Measurements from ENCODE around the gene PTPN18. TPM values are rescaled to one million over a fixed set of nuclear protein-coding genes. Genes with fewer than 3 reads are reported as not detected.
A peak's percentile ranks its signal among the peaks of the same experiment; 100 is the strongest.

PTPN18 gene
- total RNA-seq, 4 donors from 2014 or later, result 39.8 to 72.6 (median 54.8) TPM

DNA sequence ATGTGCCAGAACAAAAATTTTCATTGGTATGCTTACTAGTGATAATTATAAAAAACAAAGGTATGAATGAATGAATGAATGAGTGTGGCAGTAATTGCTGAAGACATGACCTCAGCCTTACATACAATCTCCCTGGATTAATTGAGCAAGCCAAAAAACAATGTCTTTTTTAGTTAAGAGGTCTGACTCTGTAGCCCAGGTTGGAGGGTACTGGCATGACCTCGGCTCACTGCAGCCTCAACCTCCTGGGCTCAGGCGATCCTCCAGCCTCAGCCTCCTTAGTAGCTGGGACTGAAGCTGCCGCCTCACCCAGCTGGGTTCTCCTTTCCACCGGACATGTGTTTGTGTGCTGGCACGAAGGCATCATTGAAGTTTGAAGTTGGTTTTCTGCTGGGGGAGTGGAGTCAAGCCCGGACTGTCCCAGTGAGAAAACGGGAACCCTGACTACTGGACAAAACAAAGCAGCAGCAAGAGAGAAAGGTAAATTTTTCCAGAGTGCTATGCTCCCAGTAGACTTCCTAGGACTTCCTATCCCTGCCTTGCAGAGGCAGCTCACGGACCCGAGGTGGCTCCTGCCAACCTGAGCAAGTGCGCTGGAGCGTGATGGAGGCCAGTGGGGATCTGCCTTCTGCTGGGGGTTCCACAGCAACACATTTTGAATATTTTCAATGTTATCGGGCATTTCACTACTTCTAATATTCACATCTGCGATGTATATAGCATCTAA lies 19.5 kb upstream of the PTPN18 start:
- no peak overlapping the region for H3K27ac ChIP-seq
- H3K27me3 ChIP-seq, result peaks cover 0 to 11% of the 10 kb centered on the region in 2 donors
- 80 to 83% methylated on average over 13 of the region's 13 CpGs for WGBS, 2 donors
- peaks cover 0 to 22% (median 9%) of the 10 kb centered on the region in 3 donors for H3K36me3 ChIP-seq
- no peak for DNase-seq (ENCODE audit: low spot score in 2 of 2)
- H3K4me1 ChIP-seq, result peaks cover 0 to 20% (median 4%) of the 10 kb centered on the region in 4 donors
- TF ChIP-seq EP300 (IDR thresholded peaks at IDR 0.05) (no peak), CTCF (IDR thresholded peaks at IDR 0.05) (no peak)
- no peaks in the 10 kb centered on the region for H3K9me3 ChIP-seq
- H3K4me3 ChIP-seq, result no peak overlapping the region

- Histone ChIP-seq H3K9me3 (no peaks in the 10 kb centered on the region), H3K27me3 (peaks cover 0 to 4% of the 10 kb centered on the region in 2 donors), H3K27ac (peak overlapping the region in 2 of 4 donors; percentile 12 to 34), H3K36me3 (peaks cover 0 to 22% (median 9%) of the 10 kb centered on the region in 3 donors), H3K4me3 (peak overlapping the region in 1 of 4 donors; percentile 2), H3K4me1 (peaks cover 0 to 23% (median 8%) of the 10 kb centered on the region in 4 donors)
- 26% methylated on average over 29 of the region's 29 CpGs for WGBS, 2 donors
- peak; percentile 47 to 57 for DNase-seq (ENCODE audit: low spot score in 2 of 2)
- TF ChIP-seq EP300 (IDR thresholded peaks at IDR 0.05) (no peak), POLR2A (IDR thresholded peaks at IDR 0.05) (no peak), CTCF (IDR thresholded peaks at IDR 0.05) (no peak)
Observed at GRCh38 chr2:130336877-130337734, 18.8 kb upstream of the PTPN18 start.

DNA sequence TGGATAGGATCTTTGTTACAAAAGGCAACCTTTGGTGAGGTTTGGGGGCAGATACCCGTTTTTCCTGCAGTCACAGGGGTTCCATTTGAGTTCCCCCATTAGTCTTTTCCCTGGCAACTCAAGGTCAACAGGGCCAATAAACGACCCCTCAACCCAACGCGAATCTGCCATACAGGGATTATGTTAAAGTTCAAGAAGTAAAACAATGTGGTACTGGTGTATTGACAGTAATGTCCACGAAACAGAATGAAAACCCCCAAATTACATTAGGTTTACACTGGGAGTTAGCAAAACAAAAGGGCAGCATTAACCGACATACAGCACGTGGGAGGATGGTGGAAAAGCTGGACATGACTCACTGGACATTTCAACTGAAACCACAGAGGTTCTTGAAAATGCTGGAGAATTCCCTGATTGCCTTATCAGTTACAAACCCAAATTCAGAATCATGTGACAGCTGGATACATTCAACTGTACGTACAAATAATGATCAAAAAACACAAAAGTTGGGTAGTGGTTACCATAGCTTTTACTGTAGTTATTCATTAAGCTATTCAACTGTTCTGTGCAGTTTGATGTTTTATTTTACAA lies 18.0 kb upstream of the PTPN18 start:
- 28 to 32% methylated on average over 8 of the region's 8 CpGs for WGBS, 2 donors
- peak overlapping the region in 2 of 4 donors; percentile 12 to 34 for H3K27ac ChIP-seq
- H3K27me3 ChIP-seq, result no peaks in the 10 kb centered on the region
- H3K9me3 ChIP-seq, result no peaks in the 10 kb centered on the region
- peaks cover 0 to 16% (median 8%) of the 10 kb centered on the region in 4 donors for H3K4me1 ChIP-seq
- DNase-seq (ENCODE audit: low spot score in 2 of 2), result no peak
- H3K36me3 ChIP-seq, result peaks cover 0 to 22% (median 9%) of the 10 kb centered on the region in 3 donors
- TF ChIP-seq CTCF (IDR thresholded peaks at IDR 0.05) (no peak), POLR2A (IDR thresholded peaks at IDR 0.05) (no peak), EP300 (IDR thresholded peaks at IDR 0.05) (no peak)
- H3K4me3 ChIP-seq, result peak overlapping the region in 1 of 4 donors; percentile 2

- TF ChIP-seq EP300 (IDR thresholded peaks at IDR 0.05) (no peak), CTCF (IDR thresholded peaks at IDR 0.05) (no peak), POLR2A (IDR thresholded peaks at IDR 0.05) (no peak)
- H3K4me3 ChIP-seq, result no peak overlapping the region
- WGBS, 2 donors, result 89 to 95% methylated on average over 10 to 12 of the region's 12 CpGs
Observed at GRCh38 chr2:130338793-130339345, 17.0 kb upstream of the PTPN18 start.

More at GRCh38 chr2:130338793-130339345, 17.0 kb upstream of the PTPN18 start:
- no peak overlapping the region for H3K27ac ChIP-seq
- no peak for DNase-seq (ENCODE audit: low spot score in 2 of 2)
- H3K36me3 ChIP-seq, result peaks cover 0 to 22% (median 9%) of the 10 kb centered on the region in 3 donors
- peaks cover 0 to 22% (median 14%) of the 10 kb centered on the region in 4 donors for H3K4me1 ChIP-seq
- no peaks in the 10 kb centered on the region for H3K27me3 ChIP-seq
- no peaks in the 10 kb centered on the region for H3K9me3 ChIP-seq
